ENCODE measurements around the gene SNAP29.

DNA sequence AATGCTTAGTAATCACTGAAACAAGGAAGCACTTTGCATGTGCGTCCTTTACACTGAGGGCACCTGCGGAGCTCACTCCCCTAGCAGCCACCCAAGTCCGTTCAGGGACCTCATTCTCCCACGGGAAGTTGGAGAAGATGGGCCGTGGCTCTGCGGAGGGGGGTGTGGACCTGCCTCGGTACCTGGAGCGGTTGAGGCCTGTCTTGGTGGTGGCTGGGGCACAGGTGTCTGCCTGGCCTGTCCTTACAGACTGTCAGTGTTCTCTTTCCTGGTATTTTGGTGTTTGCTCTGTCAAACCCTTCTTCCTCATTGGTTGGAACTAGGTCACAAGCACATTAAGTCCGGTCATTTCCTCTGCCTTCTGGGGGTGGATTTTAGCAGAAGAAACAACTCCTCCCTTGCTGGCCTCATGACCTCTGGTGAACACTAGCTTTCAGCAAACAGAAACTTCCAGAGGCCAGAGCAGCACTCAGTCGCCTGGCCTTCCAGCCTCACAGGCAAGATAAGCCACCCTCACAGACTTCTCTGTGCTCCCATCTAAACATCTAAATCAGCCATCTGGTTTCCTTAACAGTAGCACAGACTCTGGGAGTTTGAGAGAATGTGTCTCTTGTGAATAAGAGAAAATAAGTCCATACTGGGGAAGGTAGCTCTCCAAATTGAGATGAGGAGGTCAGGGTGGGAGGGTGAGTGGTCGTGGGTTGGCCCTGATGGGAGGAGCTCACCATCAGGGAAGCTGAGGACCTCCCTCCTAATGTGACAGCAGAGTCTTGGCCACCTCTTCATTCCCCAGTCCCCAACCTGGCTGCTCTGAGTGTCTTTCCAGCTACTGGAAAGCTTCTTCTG is 8.6 kb downstream of the SNAP29 start:
- TF ChIP-seq, protein P1, sequence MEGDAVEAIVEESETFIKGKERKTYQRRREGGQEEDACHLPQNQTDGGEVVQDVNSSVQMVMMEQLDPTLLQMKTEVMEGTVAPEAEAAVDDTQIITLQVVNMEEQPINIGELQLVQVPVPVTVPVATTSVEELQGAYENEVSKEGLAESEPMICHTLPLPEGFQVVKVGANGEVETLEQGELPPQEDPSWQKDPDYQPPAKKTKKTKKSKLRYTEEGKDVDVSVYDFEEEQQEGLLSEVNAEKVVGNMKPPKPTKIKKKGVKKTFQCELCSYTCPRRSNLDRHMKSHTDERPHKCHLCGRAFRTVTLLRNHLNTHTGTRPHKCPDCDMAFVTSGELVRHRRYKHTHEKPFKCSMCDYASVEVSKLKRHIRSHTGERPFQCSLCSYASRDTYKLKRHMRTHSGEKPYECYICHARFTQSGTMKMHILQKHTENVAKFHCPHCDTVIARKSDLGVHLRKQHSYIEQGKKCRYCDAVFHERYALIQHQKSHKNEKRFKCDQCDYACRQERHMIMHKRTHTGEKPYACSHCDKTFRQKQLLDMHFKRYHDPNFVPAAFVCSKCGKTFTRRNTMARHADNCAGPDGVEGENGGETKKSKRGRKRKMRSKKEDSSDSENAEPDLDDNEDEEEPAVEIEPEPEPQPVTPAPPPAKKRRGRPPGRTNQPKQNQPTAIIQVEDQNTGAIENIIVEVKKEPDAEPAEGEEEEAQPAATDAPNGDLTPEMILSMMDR (IDR thresholded peaks at IDR 0.05): no peak
- peak in 1 of 4 donors; percentile 53 for TF ChIP-seq POLR2A (IDR thresholded peaks at IDR 0.05)
- TF ChIP-seq POLR2AphosphoS5 (IDR thresholded peaks at IDR 0.05): peak in 1 of 2 donors; percentile 71
- no peak for TF ChIP-seq EP300 (IDR thresholded peaks at IDR 0.05)
